HG03139 (cell line): Measurements from ENCODE around the gene SND1.

Experiments
- ATAC-seq: cut with Tn5 transposase; IDR thresholded peaks from one replicate; pipeline ENCODE4 v1.9.1; 2021; ENCODE audit not compliant: unreplicated experiment

SND1 gene

GRCh38 chr7:127682140-127682539 is 30.1 kb downstream of the SND1 start:
- no peak for ATAC-seq

GRCh38 chr7:127683776-127684681 is 32.0 kb downstream of the SND1 start:
- ATAC-seq = peak; percentile 59

DNA sequence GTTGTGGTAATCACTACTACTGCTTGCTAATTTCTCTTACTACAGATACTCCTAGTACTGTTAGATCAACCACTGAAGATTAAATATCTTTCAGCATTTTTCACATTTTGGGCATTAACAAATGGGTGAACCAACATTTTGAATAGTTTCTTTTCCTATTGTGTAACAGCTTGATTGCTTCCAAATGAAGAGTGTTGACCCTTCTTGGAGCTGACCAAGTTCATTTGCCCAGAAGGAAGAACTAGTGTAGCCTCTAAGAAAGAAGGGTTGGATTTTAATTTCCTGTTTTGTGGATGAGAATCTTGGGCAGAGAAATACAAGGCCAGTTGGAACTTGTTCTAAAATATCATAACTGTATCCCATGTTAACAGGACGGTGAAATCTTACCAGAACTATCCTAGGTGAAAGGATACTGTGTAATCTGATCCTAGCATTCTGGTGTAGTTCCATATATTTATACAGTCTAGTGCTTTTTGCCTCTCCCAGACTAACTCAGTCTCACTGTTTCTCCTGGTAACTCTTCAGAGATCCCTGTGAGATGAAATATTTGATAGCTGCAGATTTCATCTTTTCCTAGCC is 37.3 kb downstream of the SND1 start:
- ATAC-seq = no peak

- no peak for ATAC-seq
Observed at GRCh38 chr7:127690337-127690736, 38.3 kb downstream of the SND1 start.

DNA sequence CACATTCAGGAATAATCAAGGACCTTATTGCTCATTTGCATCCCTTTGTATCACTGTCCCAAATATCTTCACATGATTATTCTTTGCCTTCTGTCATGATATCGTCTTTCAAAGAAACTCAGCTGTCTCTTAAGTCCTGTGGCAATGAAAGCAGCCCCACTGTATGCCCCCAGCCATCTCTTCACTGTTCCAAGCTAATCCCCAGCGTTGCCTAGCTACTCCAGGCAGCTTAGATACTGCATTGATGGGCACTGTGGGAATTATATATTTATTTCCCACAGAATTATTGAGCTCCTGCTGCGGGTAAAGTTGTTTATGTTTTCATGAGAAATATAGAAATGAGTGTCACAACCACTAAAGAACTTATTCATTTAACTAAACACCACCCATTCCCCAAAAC is 38.8 kb downstream of the SND1 start:
- ATAC-seq = no peak

DNA sequence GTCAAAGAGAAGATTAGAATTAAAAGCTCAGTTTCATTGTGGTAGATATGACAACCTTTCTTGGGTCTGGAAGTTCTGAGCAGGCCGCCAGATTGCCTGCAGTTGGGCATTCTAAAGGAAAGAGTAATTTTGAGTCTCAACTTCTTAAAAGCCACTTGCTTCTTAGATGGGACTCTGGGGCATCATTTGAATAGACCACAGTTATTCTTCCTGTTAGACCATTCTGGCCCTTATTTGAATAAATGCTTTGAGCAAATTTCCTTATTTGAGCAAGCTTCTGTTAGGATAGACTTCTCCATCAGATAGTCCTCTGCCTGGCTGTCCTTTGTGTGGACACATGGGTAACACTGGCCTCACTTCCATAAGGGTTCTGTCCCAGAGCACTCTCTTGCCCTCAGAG is 40.2 kb downstream of the SND1 start:
- no peak for ATAC-seq

- no peak for ATAC-seq
Observed at GRCh38 chr7:127699853-127700252, 47.9 kb downstream of the SND1 start.

DNA sequence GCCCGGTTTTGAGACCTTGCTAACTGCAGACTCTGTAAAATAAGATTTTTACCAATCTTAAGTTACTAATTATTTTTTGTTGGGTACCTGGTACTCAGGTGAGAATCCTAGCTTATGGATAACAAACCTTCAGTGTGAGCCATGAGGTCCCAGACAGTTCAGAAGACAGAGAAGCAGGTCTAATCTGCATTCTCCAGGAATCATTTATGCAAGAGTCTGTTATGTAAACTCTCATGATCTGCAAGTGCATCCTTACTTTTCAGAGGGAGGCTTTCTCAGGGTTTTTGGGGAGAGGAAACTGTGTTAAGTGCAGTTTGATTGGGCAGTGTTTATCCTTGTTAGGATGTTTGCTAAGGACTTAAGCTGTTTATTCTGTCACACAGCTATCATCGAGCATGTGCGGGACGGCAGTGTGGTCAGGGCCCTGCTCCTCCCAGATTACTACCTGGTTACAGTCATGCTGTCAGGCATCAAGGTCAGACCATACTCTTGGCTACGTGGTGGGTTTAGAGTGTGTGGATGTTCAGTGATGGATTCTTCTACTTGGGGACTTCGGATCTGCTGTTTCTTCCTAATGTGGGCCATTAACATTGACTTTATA is 50.2 kb downstream of the SND1 start:
- ATAC-seq = no peak

- no peak for ATAC-seq
Observed at GRCh38 chr7:127702938-127703337, 50.9 kb downstream of the SND1 start.

- ATAC-seq = no peak
Observed at GRCh38 chr7:127704211-127704610, 52.2 kb downstream of the SND1 start.

DNA sequence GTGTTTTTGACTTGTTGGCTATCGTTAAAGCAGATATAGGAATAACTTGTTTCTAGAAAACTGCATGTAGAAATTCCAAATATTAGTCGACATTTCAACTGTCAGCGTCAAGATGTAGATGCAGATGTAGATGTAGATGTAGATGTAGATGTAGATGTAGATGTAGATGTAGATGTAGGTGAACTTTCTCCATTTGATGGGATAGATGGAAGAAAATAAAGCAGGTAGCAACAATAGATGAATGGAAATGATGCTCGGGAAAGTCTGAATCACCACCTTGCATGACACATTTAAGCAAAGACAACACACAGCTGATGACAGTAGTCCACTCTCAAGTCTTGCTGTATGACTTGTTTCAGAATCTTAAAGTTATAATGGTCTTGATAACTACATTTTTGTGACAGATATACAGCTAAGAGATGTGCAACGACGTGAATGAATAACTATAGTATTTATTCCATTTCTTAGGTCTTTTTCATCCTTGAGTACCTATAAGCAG is 53.5 kb downstream of the SND1 start:
- no peak for ATAC-seq

DNA sequence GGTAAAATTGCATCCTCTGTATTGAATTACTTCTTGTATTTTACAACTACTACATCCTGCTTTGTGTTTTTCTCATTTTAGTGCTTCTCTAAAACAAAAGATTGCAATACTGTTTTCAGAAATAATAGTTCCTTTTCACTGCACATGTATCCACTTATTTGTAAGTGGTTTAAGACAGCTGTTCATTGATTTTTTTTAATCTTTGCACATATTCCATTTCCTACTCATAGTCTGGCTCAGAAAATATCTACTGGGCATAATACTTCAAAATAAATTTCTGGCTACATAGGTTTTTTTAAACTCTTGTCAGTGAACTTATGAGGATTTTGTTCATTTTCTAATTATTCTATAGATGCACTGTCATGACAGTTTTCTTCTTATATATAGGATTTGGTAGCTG is 54.8 kb downstream of the SND1 start:
- no peak for ATAC-seq

DNA sequence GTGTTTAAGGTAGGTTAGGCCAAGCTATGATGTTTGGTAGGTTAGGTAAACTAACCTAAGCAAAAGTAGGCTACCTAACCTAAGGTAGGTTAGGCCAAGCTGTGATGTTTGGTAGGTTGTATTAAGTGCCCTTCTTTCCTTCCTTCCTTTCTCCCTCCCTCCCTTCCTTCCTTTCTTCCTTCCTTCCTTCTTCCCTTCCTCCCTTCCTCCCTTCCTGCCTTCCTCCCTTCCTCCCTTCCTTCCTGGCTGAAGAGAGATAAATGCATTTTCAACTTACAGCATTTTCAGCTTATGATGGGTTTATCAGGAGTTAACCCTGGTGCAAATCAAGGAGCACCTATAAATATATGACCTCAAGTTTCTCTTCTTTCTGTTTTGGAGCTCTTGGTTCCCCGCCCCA is 56.2 kb downstream of the SND1 start:
- no peak for ATAC-seq

GRCh38 chr7:127708788-127709187 is 56.8 kb downstream of the SND1 start:
- ATAC-seq = peak; percentile 63

DNA sequence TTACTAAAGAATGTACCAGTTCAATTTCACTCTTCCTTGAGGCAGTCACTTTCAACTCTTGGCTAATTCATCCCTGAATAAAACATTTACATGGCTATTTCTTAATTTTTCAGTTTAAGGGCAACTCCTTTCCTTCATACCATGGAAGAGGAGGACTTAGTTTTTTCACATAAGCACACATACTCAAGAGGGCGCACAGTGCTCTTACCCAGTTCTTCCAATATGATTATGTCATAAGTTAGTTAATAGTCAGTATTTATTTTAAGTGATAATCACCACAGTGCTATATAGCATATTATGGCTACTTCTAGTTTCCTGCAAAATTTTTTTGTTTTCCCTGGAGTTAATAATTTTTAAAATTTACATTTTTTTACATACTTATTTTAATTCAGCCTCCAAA is 58.6 kb downstream of the SND1 start:
- no peak for ATAC-seq

DNA sequence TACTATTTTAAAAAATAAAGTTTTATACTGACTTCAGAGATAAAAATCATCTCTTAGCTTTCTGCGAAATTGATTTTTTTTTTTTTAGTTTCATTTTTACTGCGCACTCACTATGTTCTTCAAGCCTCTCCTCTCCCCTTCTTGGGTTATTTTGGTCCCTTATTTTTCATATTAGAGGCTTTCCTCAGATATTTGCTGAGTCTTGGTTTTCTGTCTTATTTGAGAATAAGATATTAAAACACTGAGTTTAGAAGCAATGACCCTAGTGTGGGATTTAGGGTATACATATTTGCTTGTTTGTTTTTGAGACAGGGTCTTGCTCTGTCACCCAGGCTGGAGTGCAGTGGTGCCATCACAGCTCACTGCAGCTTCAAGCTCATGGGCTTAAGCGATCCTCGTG is 59.9 kb downstream of the SND1 start:
- no peak for ATAC-seq

DNA sequence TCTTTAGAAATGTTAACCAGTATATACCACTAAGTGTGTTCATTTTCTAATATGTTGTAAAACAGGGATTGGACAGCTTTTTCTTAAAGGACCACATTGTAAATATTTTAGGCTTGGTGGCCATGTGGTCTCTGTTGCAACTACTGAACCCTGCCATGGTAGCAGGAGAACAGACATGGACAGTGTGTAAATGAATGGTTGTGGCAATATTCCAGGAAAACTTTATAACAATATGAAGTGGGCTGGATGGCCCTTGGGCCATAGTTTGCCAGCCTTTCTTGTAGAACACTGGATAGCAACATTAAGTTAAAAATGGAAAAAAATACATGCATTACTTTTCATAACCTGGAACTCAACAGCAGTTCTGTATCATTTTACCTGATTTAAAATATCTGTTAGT is 61.0 kb downstream of the SND1 start:
- no peak for ATAC-seq

DNA sequence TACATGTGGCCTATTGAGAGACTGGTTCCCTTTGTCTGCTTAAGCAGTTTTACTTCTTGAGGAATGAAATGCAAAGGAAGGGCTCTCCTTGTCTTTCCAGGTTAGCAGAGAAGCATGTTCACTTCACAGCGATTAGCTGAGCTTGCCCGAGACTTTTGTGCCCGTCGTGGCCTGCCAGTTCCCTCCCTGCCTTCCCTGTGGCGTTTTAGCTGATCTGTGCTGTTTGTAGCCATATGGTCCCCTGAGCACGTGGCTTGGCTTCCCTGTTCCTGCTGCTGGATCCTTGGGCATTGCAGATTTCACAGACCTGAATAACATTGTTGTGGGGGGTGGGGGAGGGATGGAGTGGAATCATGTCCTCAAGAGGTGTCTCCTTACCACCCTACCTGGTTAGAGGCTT is 61.8 kb downstream of the SND1 start:
- no peak for ATAC-seq

GRCh38 chr7:127715272-127715671 is 63.3 kb downstream of the SND1 start:
- no peak for ATAC-seq

- no peak for ATAC-seq
Observed at GRCh38 chr7:127715901-127716300, 63.9 kb downstream of the SND1 start.

- no peak for ATAC-seq
Observed at GRCh38 chr7:127717502-127718339, 65.7 kb downstream of the SND1 start.
